IMR-90 (cell line): Measurements from ENCODE around the gene FAM83G. TPM values are rescaled to one million over a fixed set of nuclear protein-coding genes. Genes with fewer than 3 reads are reported as not detected.

Experiments
- ATAC-seq: fragments of 200-7000 bp; cut with Tn5 transposase; 2 replicates; pipeline ENCODE4 v1.9.1; 2020; ENCODE audit warnings: low read depth, mild to moderate bottlenecking, moderate library complexity
- BruUV-seq: library from RNA; stranded (reverse); fragments of 400-500 nt; replicated peaks from 2 replicates; lab custom pipeline; 2021; lab: Mats Ljungman, UMichigan
- CTCF ChIA-PET: fragments of 300-600 bp; formaldehyde crosslinking; extraction: SDS; loops from one replicate; lab custom pipeline; 2021; ENCODE audit warnings: antibody characterized with exemption; lab: Yijun Ruan, JAX
- POLR2A ChIA-PET: fragments of 300-600 bp; sonication (Branson Sonifier 250); formaldehyde crosslinking; loops from one replicate; lab custom pipeline; 2022; ENCODE audit warnings: antibody characterized with exemption; ENCODE audit not compliant: unreplicated experiment; lab: Charles Lee
- DNase-seq: peaks from one replicate; pipeline ENCODE4 v3.0.0; 2013
- H2AFZ ChIP-seq: replicated peaks from 2 replicates; pipeline ENCODE3; 2013; ENCODE audit warnings: low read length, mild to moderate bottlenecking; ENCODE audit not compliant: poor library complexity
- H2AK5ac ChIP-seq: 2 replicates; pipeline ENCODE4 v1.6.1; 2013; ENCODE audit warnings: low read depth, low read length, inconsistent platforms
- H2AK9ac ChIP-seq: replicated peaks from 2 replicates; pipeline ENCODE3; 2013; ENCODE audit warnings: mild to moderate bottlenecking, low read depth, low read length, moderate library complexity; ENCODE audit not compliant: poor library complexity
- H2BK120ac ChIP-seq: 2 replicates; pipeline ENCODE4 v1.6.1; 2013; ENCODE audit warnings: low read depth, low read length, inconsistent platforms
- H2BK15ac ChIP-seq: 3 replicates; pipeline ENCODE4 v1.6.1; 2013; ENCODE audit warnings: low read depth, low read length, inconsistent platforms
- H2BK20ac ChIP-seq: 2 replicates; pipeline ENCODE4 v1.6.1; 2013; ENCODE audit warnings: low read depth, mild to moderate bottlenecking, inconsistent platforms, low read length, moderate library complexity
- H2BK5ac ChIP-seq: 2 replicates; pipeline ENCODE4 v1.6.1; 2013; ENCODE audit warnings: mild to moderate bottlenecking, low read depth, low read length, inconsistent platforms; ENCODE audit not compliant: poor library complexity, severe bottlenecking
- H3K14ac ChIP-seq: replicated peaks from 2 replicates; pipeline ENCODE4 v1.6.1; 2013; ENCODE audit warnings: low read depth, low read length, inconsistent platforms
- H3K18ac ChIP-seq: 2 replicates; pipeline ENCODE4 v1.6.1; 2013; ENCODE audit warnings: low read depth, low read length, control low read depth
- H3K23ac ChIP-seq: 2 replicates; pipeline ENCODE4 v1.6.1; 2013; ENCODE audit warnings: low read depth, low read length, inconsistent platforms
- H3K27ac ChIP-seq: 2 replicates; pipeline ENCODE4 v1.5.1; 2013; ENCODE audit warnings: mild to moderate bottlenecking, control low read depth, low read length; ENCODE audit not compliant: insufficient read depth
- H3K27me3 ChIP-seq: 2 replicates; pipeline ENCODE4 v1.6.1; 2013; ENCODE audit warnings: low read length; ENCODE audit not compliant: control insufficient read depth, insufficient read depth
- H3K36me3 ChIP-seq: 2 replicates; pipeline ENCODE4 v1.6.1; 2013; ENCODE audit warnings: low read length, mixed read lengths; ENCODE audit not compliant: control insufficient read depth, insufficient read depth
- H3K4ac ChIP-seq: 2 replicates; pipeline ENCODE4 v1.6.1; 2013; ENCODE audit warnings: low read depth, low read length, inconsistent platforms
- H3K4me1 ChIP-seq: 2 replicates; pipeline ENCODE4 v1.6.1; 2013; ENCODE audit warnings: low read length, mixed read lengths; ENCODE audit not compliant: control insufficient read depth, insufficient read depth
- H3K4me2 ChIP-seq: 2 replicates; pipeline ENCODE4 v1.6.1; 2013; ENCODE audit warnings: low read depth, mild to moderate bottlenecking, control low read depth, low read length, moderate library complexity
- H3K4me3 ChIP-seq: 2 replicates; pipeline ENCODE4 v1.5.1; 2013; ENCODE audit warnings: low read depth, mild to moderate bottlenecking, control low read depth, low read length, moderate library complexity; ENCODE audit not compliant: insufficient read depth
- H3K56ac ChIP-seq: 2 replicates; pipeline ENCODE4 v1.6.1; 2013; ENCODE audit warnings: low read length, inconsistent platforms; ENCODE audit not compliant: insufficient read depth; ENCODE audit errors: extremely low read depth
- H3K79me1 ChIP-seq, 2 experiments: 2 replicates each; pipeline ENCODE4 v1.6.1; 2013; ENCODE audit warnings: low read length in 2 of 2, inconsistent platforms in 1 of 2, low read depth in 1 of 2
- H3K9ac ChIP-seq: 2 replicates; pipeline ENCODE4 v1.6.1; 2013; ENCODE audit warnings: low read depth, low read length, control low read depth
- H3K9me1 ChIP-seq: 2 replicates; pipeline ENCODE4 v1.6.1; 2013; ENCODE audit warnings: low read length, inconsistent platforms; ENCODE audit not compliant: insufficient read depth
- H3K9me3 ChIP-seq: 2 replicates; pipeline ENCODE4 v1.6.1; 2013; ENCODE audit warnings: low read length; ENCODE audit not compliant: control insufficient read depth, insufficient read depth
- H4K20me1 ChIP-seq: 2 replicates; pipeline ENCODE4 v1.6.1; 2013; ENCODE audit warnings: low read length, inconsistent platforms; ENCODE audit not compliant: insufficient read depth
- H4K5ac ChIP-seq: 2 replicates; pipeline ENCODE4 v1.6.1; 2013; ENCODE audit warnings: mild to moderate bottlenecking, low read depth, low read length, control low read depth
- H4K8ac ChIP-seq, 2 experiments: 2 replicates each; pipeline ENCODE4 v1.6.1; 2013; ENCODE audit warnings: low read depth in 2 of 2, low read length in 2 of 2, control low read depth in 1 of 2, inconsistent platforms in 1 of 2
- H4K91ac ChIP-seq: 2 replicates; pipeline ENCODE4 v1.6.1; 2013; ENCODE audit warnings: low read depth, low read length, inconsistent platforms; ENCODE audit not compliant: insufficient read depth
- CEBPB ChIP-seq: IDR thresholded peaks from 2 replicates; pipeline ENCODE4 v1.6.1; 2012; ENCODE audit warnings: low read depth, low read length, improper control_type of control experiment
- CHD1 ChIP-seq: IDR thresholded peaks from 2 replicates; pipeline ENCODE4 v1.6.1; 2012; ENCODE audit warnings: low read depth, low read length, improper control_type of control experiment
- ELK1 ChIP-seq: fragments of 150-350 bp; IDR thresholded peaks from 2 replicates; pipeline ENCODE4 v1.6.1; 2016; ENCODE audit warnings: low read depth, mild to moderate bottlenecking, low read length, moderate library complexity, borderline replicate concordance
- MAFK ChIP-seq: IDR thresholded peaks from 2 replicates; pipeline ENCODE4 v1.6.1; 2012; ENCODE audit warnings: low read depth, low read length, improper control_type of control experiment
- MXI1 ChIP-seq: IDR thresholded peaks from 2 replicates; pipeline ENCODE4 v1.6.1; 2012; ENCODE audit warnings: low read depth, mild to moderate bottlenecking, low read length, moderate library complexity, borderline replicate concordance
- NFE2L2 ChIP-seq: fragments of 150-350 bp; IDR thresholded peaks from 2 replicates; pipeline ENCODE4 v1.6.1; 2016; ENCODE audit warnings: low read depth, mild to moderate bottlenecking, low read length
- WGBS, 2 experiments: methylation state at CpG; one replicate each; pipeline versions ENCODE4 v1.1.5 to v1.1.7; 2013; ENCODE audit warnings: missing lambda C conversion rate in 2 of 2; ENCODE audit not compliant: insufficient read length in 1 of 2; ENCODE audit errors: extremely low coverage in 2 of 2; 5-methylcytosine and 5-hydroxymethylcytosine counted together
- dilution Hi-C: fragments of 300-500 bp; cut with HindIII; formaldehyde crosslinking; loops from one replicate; pipeline ENCODE4 v1.14.3; 2018; ENCODE audit warnings: low sequenced_read_pairs; ENCODE audit not compliant: unreplicated experiment
- in situ Hi-C: fragments of 300-500 bp; cut with MboI; formaldehyde crosslinking; loops from 3 replicates; pipeline ENCODE4 v1.14.3; 2019; ENCODE audit warnings: low sequenced_read_pairs, inconsistent platforms, mixed read lengths
- intact Hi-C: fragments of 100-400 bp; cut with micrococcal nuclease; formaldehyde crosslinking; loops from 2 replicates; pipeline ENCODE4 v1.10.0; 2022
- polyA plus RNA-seq, 3 experiments: library from polyadenylated mRNA; depleted of rRNA; stranded (reverse); fragments of >200 nt; gene quantifications; 2 replicates each; pipeline ENCODE4 v1.2.3, GENCODE V29; 2012; ENCODE audit warnings: low replicate concordance in 1 of 3
- total RNA-seq: library from RNA; depleted of rRNA; stranded (reverse); fragments of >200 nt; gene quantifications from 2 replicates; pipeline ENCODE4 v1.2.3, GENCODE V29; 2012

The FAM83G gene
- total and polyA plus RNA-seq, 2 of the 4 experiments (the other 2 are of a cell fraction) = 9.5 to 12.6 TPM

DNA sequence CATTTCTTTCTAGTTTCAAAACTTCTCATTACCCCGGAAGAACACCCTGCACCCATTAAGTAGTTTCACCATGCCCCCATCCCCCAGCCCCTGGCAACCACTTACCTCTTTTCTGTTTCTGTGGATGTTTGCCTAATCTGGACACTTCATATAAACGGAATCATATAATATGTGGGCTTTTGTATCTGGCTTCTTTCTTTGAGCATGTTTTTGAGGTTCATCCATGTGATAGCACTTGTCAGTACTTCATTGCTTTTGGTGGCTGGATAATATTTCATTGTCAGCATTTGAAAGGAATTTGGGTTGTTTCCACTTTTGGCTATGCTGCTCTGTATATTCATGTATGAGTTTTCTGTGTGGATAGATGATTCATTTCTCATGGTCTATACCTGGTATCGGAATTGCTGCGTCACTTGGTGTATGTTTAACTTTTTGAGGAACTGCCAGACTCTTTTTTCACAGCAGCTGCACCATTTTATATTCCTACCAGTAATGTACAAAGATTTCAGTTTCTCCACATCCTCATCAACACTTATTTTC is 82.6 kb downstream of the FAM83G start:
- Histone ChIP-seq H4K5ac (no peak overlapping the region), H4K91ac (no peak overlapping the region), H3K14ac (no peak overlapping the region), H3K36me3 (peaks cover 10% of the 10 kb centered on the region), H3K9ac (no peak overlapping the region), H2AK5ac (no peak overlapping the region), H4K8ac (no peak overlapping the region), H3K56ac (no peak overlapping the region), H3K18ac (no peak overlapping the region), H3K23ac (no peak overlapping the region), H3K79me1 (peaks cover 14 to 39% of the 10 kb centered on the region in 2 experiments), H2AFZ (no peak overlapping the region), H2AK9ac (no peak overlapping the region), H2BK15ac (no peak overlapping the region), H3K9me1 (peaks cover 14% of the 10 kb centered on the region), H3K4me3 (no peak overlapping the region), H3K4me2 (no peak overlapping the region), H3K4me1 (peaks cover 8% of the 10 kb centered on the region), H3K9me3 (no peaks in the 10 kb centered on the region), H4K20me1 (peaks cover 7% of the 10 kb centered on the region; the same call in 1 of the 2 replicates), H2BK120ac (no peak overlapping the region), H3K4ac (no peak overlapping the region), H3K27me3 (no peaks in the 10 kb centered on the region), H2BK20ac (no peak overlapping the region), H2BK5ac (no peak overlapping the region), H3K27ac (no peak overlapping the region)
- BruUV-seq = no TSS peak
- intact Hi-C loops = no loop called here
- CTCF ChIA-PET = no interaction called here
- POLR2A ChIA-PET = interaction anchor here (0.6 kb wide), 1 partner anchor 136 kb away, joined by 3 read pairs; no protein-coding TSS in a partner anchor
- 0 out of 2 replicates have a peak, but pooled peaks have one; percentile 23 for TF ChIP-seq NFE2L2
- no peak for TF ChIP-seq MXI1
- TF ChIP-seq CEBPB = no peak
- TF ChIP-seq MAFK = peak; percentile 25; the same call in 1 of the 2 replicates
- TF ChIP-seq CHD1 = no peak
- no peak for TF ChIP-seq ELK1
- in situ Hi-C loops = no loop called here
- no CpG with 5 or more reads among the region's 4 CpGs for WGBS, 2 experiments
- dilution Hi-C loops = no loop called here
- ATAC-seq = peak; percentile 32
- DNase-seq = peak; percentile 68
